ENCODE data around the gene ZNF273.

DNA sequence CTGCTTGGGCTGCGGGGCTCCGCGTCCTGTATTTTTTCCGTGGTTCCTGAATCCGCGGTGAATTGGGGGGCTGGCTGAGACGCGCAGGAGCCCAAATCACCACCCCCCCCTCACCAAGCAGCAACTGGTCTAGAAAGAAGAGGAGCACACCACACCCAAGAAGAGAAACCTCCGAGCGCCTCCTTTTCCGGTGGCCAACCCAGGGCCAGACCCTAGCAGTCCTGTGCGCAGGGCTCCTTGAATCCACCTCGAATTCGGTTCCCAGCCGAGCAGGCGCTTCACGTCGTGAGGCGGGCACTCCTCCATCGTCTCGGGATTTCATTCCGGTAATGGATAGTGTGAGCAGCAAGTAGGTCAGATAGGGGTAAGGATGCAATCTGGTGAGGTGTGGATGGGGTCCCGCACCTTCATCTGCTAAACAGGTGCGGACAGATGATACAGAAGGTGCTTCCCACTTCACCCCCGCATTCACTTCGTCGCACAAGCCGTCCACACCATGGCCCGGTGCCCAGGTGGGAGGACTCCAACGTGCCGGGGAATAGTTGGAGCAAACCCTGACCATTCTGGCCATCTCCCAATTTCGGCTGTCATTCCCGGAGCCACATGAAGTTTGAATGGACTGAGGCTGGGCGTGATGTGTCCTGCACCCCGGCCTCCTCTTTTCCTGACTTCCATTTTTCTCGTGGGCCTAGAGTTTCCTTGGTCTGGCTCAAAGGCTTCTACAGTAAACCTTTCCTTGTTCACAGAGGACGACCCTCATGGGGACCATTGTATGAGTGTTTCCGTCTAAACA lies 19.8 kb upstream of the ZNF273 start:
- TF ChIP-seq, protein P1, sequence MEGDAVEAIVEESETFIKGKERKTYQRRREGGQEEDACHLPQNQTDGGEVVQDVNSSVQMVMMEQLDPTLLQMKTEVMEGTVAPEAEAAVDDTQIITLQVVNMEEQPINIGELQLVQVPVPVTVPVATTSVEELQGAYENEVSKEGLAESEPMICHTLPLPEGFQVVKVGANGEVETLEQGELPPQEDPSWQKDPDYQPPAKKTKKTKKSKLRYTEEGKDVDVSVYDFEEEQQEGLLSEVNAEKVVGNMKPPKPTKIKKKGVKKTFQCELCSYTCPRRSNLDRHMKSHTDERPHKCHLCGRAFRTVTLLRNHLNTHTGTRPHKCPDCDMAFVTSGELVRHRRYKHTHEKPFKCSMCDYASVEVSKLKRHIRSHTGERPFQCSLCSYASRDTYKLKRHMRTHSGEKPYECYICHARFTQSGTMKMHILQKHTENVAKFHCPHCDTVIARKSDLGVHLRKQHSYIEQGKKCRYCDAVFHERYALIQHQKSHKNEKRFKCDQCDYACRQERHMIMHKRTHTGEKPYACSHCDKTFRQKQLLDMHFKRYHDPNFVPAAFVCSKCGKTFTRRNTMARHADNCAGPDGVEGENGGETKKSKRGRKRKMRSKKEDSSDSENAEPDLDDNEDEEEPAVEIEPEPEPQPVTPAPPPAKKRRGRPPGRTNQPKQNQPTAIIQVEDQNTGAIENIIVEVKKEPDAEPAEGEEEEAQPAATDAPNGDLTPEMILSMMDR (IDR thresholded peaks at IDR 0.05): no peak
- no peak for TF ChIP-seq POLR2A (IDR thresholded peaks at IDR 0.05)

Measured in right lobe of liver (tissue), 4 donors.